ENCODE results near the gene CDC42BPB.

- TF ChIP-seq, protein P1, sequence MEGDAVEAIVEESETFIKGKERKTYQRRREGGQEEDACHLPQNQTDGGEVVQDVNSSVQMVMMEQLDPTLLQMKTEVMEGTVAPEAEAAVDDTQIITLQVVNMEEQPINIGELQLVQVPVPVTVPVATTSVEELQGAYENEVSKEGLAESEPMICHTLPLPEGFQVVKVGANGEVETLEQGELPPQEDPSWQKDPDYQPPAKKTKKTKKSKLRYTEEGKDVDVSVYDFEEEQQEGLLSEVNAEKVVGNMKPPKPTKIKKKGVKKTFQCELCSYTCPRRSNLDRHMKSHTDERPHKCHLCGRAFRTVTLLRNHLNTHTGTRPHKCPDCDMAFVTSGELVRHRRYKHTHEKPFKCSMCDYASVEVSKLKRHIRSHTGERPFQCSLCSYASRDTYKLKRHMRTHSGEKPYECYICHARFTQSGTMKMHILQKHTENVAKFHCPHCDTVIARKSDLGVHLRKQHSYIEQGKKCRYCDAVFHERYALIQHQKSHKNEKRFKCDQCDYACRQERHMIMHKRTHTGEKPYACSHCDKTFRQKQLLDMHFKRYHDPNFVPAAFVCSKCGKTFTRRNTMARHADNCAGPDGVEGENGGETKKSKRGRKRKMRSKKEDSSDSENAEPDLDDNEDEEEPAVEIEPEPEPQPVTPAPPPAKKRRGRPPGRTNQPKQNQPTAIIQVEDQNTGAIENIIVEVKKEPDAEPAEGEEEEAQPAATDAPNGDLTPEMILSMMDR (IDR thresholded peaks at IDR 0.05) = no peak
- no peak for TF ChIP-seq POLR2A (IDR thresholded peaks at IDR 0.05)
These were observed 13.9 kb downstream of the CDC42BPB start for GRCh38 chr14:103043257-103044015.
